ENCODE results near the gene PAM16.
A peak's percentile ranks its signal among the peaks of the same experiment; 100 is the strongest.
"Not testable (repeated sequence)": the region's sequence is repeated elsewhere in the genome, so short reads cannot be mapped to it uniquely, and the experiment has no call there.

Gene PAM16

DNA sequence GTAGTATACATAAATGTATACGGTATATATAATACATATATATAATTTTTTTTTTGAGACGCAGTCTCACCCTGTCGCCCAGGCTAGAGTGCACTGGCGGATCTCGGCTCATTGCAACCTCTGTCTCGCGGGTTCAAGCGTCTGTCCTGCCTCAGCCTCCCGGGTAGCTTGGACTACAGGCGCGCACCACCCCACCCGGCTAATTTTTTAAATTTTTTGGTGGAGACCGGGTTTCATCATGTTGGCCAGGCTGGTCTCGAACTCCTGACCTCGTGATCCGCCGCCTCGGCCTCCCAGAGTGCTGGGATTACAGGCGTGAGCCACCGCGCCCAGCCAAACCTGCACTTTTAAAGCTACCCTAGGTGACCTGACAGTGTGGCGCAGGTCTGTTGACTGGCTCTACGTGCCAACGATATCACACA is 745 bp downstream of the PAM16 start:
- DNase-seq = peak; percentile 30

- DNase-seq = no peak
Observed at GRCh38 chr16:4349332-4349731, 1.8 kb downstream of the PAM16 start.

GRCh38 chr16:4347765-4348509 is 3.2 kb downstream of the PAM16 start:
- DNase-seq = no peak

GRCh38 chr16:4347010-4347409 is 4.1 kb downstream of the PAM16 start:
- no peak for DNase-seq

DNA sequence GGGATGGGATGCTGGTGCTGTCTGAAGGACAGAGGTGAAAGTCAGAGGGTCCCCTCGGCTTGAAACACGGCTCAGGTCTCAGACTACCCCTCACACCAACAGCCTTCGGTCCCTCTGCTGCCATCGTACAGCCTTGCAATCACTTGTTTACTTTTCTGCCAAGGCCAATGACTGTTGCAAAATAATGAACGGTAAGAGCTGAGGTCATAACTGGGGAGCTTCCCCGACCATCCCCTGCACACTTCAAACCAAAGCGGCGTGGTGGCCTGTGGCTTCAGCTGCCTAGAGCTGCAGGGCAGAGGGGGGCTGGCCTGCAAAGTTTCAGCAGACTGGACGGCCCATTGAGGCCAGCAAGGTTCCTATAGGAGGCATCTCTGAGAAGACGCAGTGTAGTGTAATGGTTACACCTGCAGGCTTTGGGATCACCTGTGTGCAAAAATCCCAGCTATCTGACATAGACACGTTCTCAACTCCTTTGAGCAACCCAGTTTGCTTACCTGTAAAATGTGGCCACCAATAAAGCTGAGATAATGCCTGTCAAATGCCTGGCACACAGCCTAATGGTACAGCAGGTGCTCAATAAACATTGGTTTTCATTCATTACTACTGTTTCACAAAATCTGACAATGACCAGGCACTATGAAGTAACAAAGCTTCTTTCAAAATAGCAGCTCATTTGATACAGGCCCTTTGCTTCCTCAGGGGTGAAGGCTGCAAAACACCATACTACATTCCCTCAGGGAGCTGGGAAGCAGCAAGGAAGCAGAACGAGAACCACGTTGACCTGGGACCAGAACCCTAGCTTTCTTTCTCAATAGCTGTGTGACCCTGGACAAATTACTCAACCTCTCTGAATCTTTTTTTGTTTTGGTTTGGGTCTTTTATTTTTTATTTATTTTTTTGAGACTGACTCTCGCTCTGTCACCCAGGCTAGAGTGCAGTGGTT is 5.0 kb downstream of the PAM16 start:
- DNase-seq = no peak

DNA sequence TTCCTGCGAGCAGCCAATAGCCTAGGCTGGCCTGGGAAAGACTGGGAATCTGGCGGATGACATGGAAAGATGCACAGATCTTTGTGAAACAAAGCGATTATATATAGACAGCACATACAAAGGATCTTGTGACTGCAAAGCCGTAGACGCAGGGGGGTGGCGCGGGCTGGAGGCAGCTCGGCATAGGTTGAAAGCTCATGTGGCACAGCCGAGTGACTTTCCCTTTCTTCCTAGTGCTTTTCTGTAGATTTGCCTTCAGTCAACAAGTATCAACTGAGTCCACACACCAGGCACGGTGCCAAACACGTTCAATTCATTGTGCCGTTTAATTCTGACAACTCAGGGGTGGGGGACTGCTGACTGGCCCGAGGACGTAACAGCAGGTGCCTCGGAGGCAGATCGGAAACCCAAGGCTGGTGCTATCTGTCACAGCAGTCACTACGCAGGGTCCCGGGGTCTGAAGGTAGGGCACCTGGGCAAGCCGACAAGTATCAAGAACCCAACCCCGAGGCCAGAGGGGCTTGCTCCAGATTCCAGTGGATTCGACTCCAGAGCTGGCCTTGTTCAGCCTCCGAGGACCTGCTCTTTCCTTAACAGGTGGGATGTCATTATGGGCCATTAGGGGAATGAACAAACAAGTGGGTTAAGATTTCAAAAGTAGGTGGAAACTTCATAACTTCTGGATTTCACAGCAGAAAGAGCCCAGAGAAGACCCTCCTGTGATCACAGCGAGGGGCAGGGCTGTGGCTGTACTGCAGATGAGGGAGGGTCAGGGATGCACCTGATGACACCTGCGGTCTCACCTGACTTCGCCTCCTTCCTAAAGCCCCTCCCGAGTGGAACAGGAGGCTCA is 5.9 kb downstream of the PAM16 start:
- DNase-seq = no peak

- not testable (repeated sequence) for DNase-seq
Observed at GRCh38 chr16:4344300-4344982, 6.7 kb downstream of the PAM16 start.

DNA sequence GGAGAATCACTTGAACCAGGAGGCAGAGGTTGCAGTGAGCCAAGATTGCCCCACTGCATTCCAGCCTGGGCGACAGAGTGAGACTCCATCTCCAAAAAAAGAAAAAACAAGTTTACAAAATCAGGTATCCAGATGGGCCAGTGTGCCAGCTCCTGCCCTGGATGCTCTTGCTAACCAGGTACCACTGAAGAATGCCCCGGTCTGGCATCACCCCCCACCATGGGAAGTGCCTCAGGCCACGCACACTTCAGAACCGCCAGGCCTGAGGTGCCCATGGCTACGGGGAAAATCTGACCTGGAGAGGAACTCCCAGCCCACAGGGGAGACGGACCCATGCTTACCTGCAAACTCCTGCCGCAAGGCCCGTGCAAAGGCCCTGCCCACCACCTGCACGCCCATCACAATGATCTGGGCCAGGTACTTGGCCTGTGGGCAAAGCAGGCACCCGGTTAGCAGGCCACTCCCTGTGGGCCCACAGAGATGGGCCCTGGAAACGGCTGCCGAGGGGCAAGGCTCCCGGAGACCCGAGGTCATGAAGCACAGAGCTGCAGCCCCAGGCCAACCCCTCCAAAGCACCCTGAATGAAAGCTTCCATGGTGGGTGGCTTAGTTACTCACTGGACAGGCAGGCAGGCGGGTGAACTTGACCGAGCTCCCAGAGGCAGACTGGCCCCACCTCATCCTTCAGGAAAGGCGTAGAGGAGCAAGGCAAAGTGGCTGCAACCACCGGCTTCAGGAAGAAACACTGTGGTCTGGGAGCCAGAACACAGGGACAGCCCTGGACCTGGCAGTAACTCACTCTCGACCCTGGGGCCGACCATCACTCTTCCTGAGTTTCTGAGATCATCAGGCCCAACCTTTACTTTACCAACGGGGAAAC is 8.0 kb downstream of the PAM16 start:
- DNase-seq = no peak

DNA sequence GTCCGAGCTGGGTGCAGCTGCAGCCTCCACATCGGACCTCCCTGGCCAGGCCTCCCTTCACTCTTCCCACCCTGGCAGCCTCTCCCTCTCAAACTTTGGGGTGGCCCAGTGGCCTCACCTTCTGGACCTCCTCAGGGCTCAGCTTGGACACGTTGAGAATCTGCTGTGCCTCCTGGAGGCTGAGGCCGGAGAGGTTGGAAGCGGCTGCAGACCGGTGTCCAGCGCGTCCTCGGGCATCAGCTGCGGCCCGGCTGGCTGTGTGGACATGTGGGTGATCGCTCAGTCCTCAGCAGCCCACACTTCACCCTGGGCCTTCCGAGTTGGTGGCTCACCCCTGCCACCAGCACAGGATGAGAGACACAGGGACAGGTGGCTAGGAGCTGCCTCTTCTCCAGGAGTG is 9.9 kb downstream of the PAM16 start:
- no peak for DNase-seq

- DNase-seq = no peak
Observed at GRCh38 chr16:4340443-4340842, 10.7 kb downstream of the PAM16 start.

DNA sequence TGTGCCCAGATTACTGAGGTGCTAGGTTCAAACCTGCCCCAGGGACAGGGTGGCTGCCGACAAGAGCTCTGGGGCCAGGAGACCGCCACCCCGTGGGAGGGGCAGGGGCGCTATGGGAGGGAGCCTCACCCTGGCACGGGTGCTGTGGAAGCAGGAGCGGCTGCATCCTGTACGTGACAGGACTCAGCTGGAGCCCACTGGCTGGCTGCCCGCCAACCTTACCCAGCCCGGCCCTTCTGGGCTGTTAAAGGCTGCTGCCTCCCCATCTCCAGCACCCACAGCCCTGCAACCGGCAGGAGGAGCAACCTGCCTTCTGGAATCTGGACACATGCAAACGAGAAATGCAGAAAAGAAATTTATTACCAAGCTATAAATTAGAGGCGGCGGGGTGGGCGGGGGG is 11.2 kb downstream of the PAM16 start:
- no peak for DNase-seq

DNA sequence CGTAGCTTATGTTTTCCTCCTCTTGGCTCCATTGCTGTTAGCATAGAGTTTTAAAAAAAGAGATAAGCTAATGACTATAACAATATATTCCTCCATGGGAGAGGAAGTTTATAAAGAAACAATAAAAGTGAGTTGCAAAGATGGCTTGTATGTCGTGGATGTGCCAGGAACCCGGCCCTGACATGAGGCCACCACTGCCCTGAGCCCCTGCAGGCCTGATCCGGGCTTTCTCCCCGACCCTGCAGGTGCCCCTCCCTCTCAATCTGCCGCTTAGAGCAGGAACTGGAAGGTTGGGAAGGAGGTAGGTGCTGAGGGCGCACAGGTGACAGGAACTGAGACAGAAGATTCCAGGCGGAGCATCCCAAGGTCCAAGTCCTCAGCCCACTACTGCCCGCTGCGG is 11.7 kb downstream of the PAM16 start:
- no peak for DNase-seq

DNA sequence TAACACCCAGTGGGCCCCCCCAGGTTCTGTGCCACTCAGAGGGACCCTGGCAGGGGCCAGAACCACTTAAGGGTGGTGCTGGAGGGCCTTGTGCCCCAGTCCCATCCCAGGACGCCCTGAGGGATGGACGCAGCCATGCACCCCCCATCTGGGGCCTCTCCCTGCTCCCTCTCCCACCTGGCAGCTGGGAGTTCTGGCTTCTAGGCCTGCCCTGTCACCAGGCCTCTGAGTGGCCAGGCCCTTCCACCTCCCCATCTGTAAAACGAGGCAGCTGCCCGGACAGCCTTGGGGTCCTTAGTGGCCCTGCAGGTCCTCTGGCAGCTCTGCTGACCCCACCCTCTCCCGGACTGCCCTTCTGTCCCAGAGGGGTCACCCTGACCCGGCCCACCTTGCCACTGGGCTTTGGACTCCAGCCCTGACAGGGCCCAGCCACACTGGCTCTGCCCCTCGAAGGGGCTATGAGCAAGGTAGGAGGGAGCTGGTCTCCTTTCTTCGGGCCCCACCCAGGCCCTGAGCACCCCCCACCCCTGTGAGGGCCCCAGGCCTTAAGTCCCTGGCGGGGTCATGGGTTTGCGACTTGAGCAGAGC is 12.3 kb downstream of the PAM16 start:
- no peak for DNase-seq

DNA sequence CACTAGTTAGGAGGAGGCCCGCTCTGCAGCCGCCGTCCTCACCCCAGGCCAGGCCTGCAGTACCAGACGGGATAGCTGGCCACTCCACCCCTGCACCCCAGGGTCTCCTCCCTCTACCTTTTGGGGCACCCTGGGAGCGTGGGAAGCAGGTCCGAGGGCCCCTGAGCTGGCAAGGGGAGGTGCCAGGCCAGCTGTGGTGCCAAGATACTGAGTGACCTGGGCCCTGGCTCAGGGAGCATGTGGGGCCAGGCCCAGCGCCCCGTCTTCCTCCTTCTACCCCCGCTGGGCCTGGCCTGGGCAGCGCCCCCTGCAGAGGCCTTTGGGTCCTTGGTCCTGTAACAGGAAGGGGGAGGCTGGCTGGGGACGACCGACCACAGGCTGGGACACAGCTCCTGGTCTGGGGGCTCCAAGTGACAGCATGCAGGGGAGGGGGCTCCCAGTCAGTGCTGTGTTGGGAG is 13.0 kb downstream of the PAM16 start:
- no peak for DNase-seq

- DNase-seq = no peak
Observed at GRCh38 chr16:4337540-4338088, 13.5 kb downstream of the PAM16 start.

DNA sequence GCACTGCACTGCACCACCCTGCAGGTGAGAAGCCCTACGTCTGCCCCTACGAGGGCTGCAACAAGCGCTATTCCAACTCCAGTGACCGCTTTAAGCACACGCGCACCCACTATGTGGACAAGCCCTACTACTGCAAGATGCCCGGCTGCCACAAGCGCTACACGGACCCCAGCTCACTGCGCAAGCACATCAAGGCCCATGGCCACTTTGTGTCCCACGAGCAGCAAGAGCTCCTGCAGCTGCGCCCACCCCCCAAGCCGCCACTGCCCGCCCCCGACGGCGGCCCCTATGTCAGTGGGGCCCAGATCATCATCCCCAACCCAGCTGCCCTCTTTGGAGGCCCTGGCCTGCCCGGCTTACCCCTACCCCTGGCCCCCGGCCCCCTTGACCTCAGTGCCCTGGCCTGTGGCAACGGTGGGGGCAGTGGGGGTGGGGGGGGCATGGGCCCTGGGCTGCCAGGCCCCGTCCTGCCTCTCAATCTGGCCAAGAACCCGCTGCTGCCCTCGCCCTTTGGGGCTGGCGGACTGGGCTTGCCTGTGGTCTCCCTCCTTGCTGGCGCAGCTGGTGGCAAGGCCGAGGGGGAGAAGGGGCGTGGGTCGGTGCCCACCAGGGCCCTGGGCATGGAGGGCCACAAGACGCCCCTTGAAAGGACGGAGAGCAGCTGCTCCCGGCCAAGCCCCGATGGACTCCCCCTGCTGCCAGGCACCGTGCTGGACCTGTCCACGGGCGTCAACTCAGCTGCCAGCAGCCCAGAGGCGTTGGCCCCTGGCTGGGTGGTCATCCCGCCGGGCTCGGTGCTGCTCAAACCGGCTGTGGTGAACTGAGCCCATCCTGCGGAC is 14.2 kb downstream of the PAM16 start:
- DNase-seq = no peak

DNA sequence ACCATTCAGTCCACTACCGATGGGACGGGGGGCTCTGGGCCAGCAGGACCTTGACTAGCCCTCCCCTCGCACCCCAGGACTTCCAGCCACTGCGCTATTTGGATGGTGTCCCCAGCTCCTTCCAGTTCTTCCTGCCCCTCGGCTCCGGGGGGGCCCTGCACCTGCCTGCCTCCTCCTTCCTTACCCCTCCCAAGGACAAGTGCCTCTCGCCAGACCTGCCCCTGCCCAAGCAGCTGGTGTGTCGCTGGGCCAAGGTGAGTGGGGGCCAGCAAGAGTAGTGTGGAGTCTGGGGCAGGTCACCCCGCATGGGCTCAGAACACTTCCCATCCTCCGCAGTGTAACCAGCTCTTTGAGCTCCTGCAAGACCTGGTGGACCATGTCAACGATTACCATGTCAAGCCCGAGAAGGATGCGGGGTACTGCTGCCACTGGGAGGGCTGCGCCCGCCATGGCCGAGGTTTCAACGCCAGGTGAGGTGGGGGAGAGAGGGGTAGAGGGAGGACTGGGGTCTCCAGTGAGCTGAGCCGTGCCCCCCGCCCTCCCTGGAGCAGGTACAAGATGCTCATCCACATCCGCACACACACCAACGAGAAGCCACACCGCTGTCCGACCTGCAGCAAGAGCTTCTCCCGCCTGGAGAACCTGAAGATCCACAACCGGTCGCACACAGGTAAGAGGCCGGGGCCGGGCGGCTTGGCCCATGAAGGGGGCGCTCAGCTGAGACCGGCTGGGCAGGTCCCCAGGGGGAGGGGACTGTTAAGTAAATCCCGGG is 16.2 kb downstream of the PAM16 start:
- DNase-seq = no peak

DNA sequence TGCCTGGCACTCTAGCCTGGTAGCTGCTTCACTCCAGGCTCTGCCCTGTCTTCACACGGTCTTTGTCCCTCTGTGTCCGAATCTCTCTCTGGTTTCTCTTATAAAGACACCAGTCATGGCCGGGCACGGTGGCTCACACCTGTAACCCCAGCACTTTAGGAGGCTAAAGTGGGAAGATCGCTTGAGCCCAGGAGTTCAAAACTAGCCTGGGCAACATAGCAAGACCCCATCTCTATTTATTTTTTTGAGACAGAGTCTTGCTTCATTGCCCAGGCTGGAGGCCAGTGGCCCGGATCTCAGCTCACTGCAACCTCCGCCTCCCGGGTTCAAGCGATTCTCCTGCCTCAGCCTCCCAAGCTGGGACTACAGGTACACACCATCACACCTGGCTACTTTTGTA is 17.4 kb downstream of the PAM16 start:
- not testable (repeated sequence) for DNase-seq

DNA sequence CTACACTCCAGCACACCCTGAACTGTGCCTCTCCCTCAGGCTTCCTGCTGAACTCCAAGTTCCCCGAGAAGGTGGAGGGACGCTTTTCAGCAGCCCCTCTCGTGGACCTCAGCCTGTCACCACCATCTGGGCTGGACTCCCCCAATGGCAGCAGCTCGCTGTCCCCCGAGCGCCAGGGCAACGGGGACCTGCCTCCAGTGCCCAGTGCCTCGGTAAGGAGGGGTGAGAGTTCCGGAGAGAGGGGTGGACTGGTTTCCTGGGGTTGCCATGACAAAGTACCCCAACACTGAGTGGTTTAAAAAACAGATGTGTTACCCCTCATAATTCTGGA is 17.8 kb downstream of the PAM16 start:
- DNase-seq = no peak

All from activated CD4-positive, alpha-beta T cell treated with anti-CD3 and anti-CD28 coated beads, Interleukin-2, amount 50 U/mL, for 16 hours (primary cell).